ENCODE data around the gene CRYGN. TPM values are rescaled to one million over a fixed set of nuclear protein-coding genes. Genes with fewer than 3 reads are reported as not detected.

CRYGN gene
- total RNA-seq, 1 donor from 2014 or later = not detected

- Mint-ChIP-seq H3K9me3 (peaks cover 10% of the 10 kb centered on the region), H3K4me3 (no peak overlapping the region), H3K27ac (no peak overlapping the region), H3K27me3 (peaks cover 3% of the 10 kb centered on the region), H3K36me3 (ENCODE audit: low read depth) (peaks cover 35% of the 10 kb centered on the region), H3K4me1 (no peaks in the 10 kb centered on the region)
- DNase-seq (no peak), ATAC-seq (ENCODE audit: low read depth) (no peak)
- intact Hi-C loops (cut with micrococcal nuclease) = no loop called here
- no peak for TF ChIP-seq CTCF (IDR thresholded peaks at IDR 0.05)
- CTCF ChIA-PET = no interaction called here
- POLR2A ChIA-PET = no interaction called here
Observed at GRCh38 chr7:151462306-151462779, 22.4 kb upstream of the CRYGN start.

- H3K9me3 Mint-ChIP-seq = peaks cover 10% of the 10 kb centered on the region
- H3K27ac Mint-ChIP-seq = no peak overlapping the region
- ChIA-PET POLR2A (no interaction called here), CTCF (no interaction called here)
- ATAC-seq (ENCODE audit: low read depth) (no peak), DNase-seq (no peak)
- H3K4me1 Mint-ChIP-seq = no peaks in the 10 kb centered on the region
- intact Hi-C loops (cut with micrococcal nuclease) = no loop called here
- no peak overlapping the region for H3K4me3 Mint-ChIP-seq
- TF ChIP-seq CTCF (IDR thresholded peaks at IDR 0.05) = no peak
- H3K36me3 Mint-ChIP-seq (ENCODE audit: low read depth) = peaks cover 30% of the 10 kb centered on the region
- peaks cover 3% of the 10 kb centered on the region for H3K27me3 Mint-ChIP-seq
Observed at GRCh38 chr7:151461942-151462230, 21.9 kb upstream of the CRYGN start.

- TF ChIP-seq CTCF (IDR thresholded peaks at IDR 0.05) = no peak
- DNase-seq = no peak
- ChIA-PET CTCF (interaction anchor here (0.8 kb wide), 1 partner anchor 13 kb away, joined by 3 read pairs; no protein-coding TSS in a partner anchor), POLR2A (no interaction called here)
- H3K27me3 Mint-ChIP-seq = peaks cover 3% of the 10 kb centered on the region
- H3K36me3 Mint-ChIP-seq (ENCODE audit: low read depth) = peaks cover 27% of the 10 kb centered on the region
- intact Hi-C loops (cut with micrococcal nuclease) = no loop called here
- H3K4me3 Mint-ChIP-seq = no peak overlapping the region
- H3K4me1 Mint-ChIP-seq = no peaks in the 10 kb centered on the region
- H3K9me3 Mint-ChIP-seq = peaks cover 10% of the 10 kb centered on the region
- no peak overlapping the region for H3K27ac Mint-ChIP-seq
- ATAC-seq (ENCODE audit: low read depth) = no peak
Observed at GRCh38 chr7:151461096-151461941, 21.4 kb upstream of the CRYGN start.

GRCh38 chr7:151460474-151460855, 20.5 kb upstream of the CRYGN start:
- no peak for TF ChIP-seq CTCF (IDR thresholded peaks at IDR 0.05)
- Mint-ChIP-seq H3K27me3 (peaks cover 3% of the 10 kb centered on the region), H3K36me3 (ENCODE audit: low read depth) (peaks cover 20% of the 10 kb centered on the region), H3K27ac (no peak overlapping the region), H3K4me3 (no peak overlapping the region), H3K9me3 (peaks cover 10% of the 10 kb centered on the region), H3K4me1 (no peaks in the 10 kb centered on the region)
- ChIA-PET POLR2A (no interaction called here), CTCF (no interaction called here)
- DNase-seq (no peak), ATAC-seq (ENCODE audit: low read depth) (no peak)
- intact Hi-C loops (cut with micrococcal nuclease) = no loop called here

GRCh38 chr7:151459726-151460473, 20.0 kb upstream of the CRYGN start:
- no peak overlapping the region for H3K4me3 Mint-ChIP-seq
- intact Hi-C loops (cut with micrococcal nuclease) = no loop called here
- no peak overlapping the region for H3K27ac Mint-ChIP-seq
- ChIA-PET CTCF (no interaction called here), POLR2A (interaction anchor here (0.5 kb wide), 1 partner anchor 108 kb away, joined by 4 read pairs; no protein-coding TSS in a partner anchor)
- H3K4me1 Mint-ChIP-seq = no peaks in the 10 kb centered on the region
- peaks cover 3% of the 10 kb centered on the region for H3K27me3 Mint-ChIP-seq
- peaks cover 14% of the 10 kb centered on the region for H3K36me3 Mint-ChIP-seq (ENCODE audit: low read depth)
- peaks cover 10% of the 10 kb centered on the region for H3K9me3 Mint-ChIP-seq
- TF ChIP-seq CTCF (IDR thresholded peaks at IDR 0.05) = no peak
- ATAC-seq (ENCODE audit: low read depth) (no peak), DNase-seq (no peak)
